IPS DF 4.7 (cell line): ENCODE results near the gene SGPL1.

Experiments used
- DNase-seq: peaks from one replicate; pipeline ENCODE4 v3.0.0-alpha.2; 2013; ENCODE audit warnings: low spot score; ENCODE audit errors: extremely low read depth

SGPL1 gene

GRCh38 chr10:70885481-70885880, 69.7 kb downstream of the SGPL1 start:
- DNase-seq: no peak

- DNase-seq: no peak
These were observed 70.5 kb downstream of the SGPL1 start for GRCh38 chr10:70885931-70886903.

GRCh38 chr10:70886921-70887665, 71.3 kb downstream of the SGPL1 start:
- no peak for DNase-seq

- DNase-seq: no peak
These were observed 72.4 kb downstream of the SGPL1 start, which contains the start of gene PCBD1 for GRCh38 chr10:70887804-70888800. Gene PCBD1, minus strand, starts transcription at chr10:70888565. Its CDS starts 32 bp downstream, at chr10:70888533.

GRCh38 chr10:70889291-70889690, 73.5 kb downstream of the SGPL1 start:
- DNase-seq: no peak

GRCh38 chr10:70890917-70891431, 75.2 kb downstream of the SGPL1 start:
- no peak for DNase-seq

- no peak for DNase-seq
These were observed 75.9 kb downstream of the SGPL1 start for GRCh38 chr10:70891627-70892026.

- DNase-seq: no peak
These were observed 76.9 kb downstream of the SGPL1 start for GRCh38 chr10:70892631-70893030.

- no peak for DNase-seq
These were observed 77.7 kb downstream of the SGPL1 start for GRCh38 chr10:70893227-70894006.

- DNase-seq: no peak
These were observed 78.7 kb downstream of the SGPL1 start for GRCh38 chr10:70894416-70894815.

- no peak for DNase-seq
These were observed 80.8 kb downstream of the SGPL1 start for GRCh38 chr10:70896551-70896950.

- DNase-seq: no peak
These were observed 82.9 kb downstream of the SGPL1 start for GRCh38 chr10:70898687-70899086.

GRCh38 chr10:70899096-70899495, 83.3 kb downstream of the SGPL1 start:
- no peak for DNase-seq

- no peak for DNase-seq
These were observed 85.6 kb downstream of the SGPL1 start for GRCh38 chr10:70901276-70901878.

GRCh38 chr10:70902661-70903261, 87.0 kb downstream of the SGPL1 start:
- DNase-seq: no peak

GRCh38 chr10:70903262-70903921, 87.6 kb downstream of the SGPL1 start:
- DNase-seq: no peak

GRCh38 chr10:70905071-70906021, 89.6 kb downstream of the SGPL1 start:
- no peak for DNase-seq
